IMR-90 (cell line): ENCODE measurements around the gene GTF2A1L. TPM values are rescaled to one million over a fixed set of nuclear protein-coding genes. Genes with fewer than 3 reads are reported as not detected.

Source experiments
- ATAC-seq: fragments of 200-7000 bp; cut with Tn5 transposase; 2 replicates; pipeline ENCODE4 v1.9.1; 2020; ENCODE audit warnings: low read depth, mild to moderate bottlenecking, moderate library complexity
- BruUV-seq: library from RNA; stranded (reverse); fragments of 400-500 nt; replicated peaks from 2 replicates; lab custom pipeline; 2021; lab: Mats Ljungman, UMichigan
- CTCF ChIA-PET: fragments of 300-600 bp; formaldehyde crosslinking; extraction: SDS; loops from one replicate; lab custom pipeline; 2021; ENCODE audit warnings: antibody characterized with exemption; lab: Yijun Ruan, JAX
- POLR2A ChIA-PET: fragments of 300-600 bp; sonication (Branson Sonifier 250); formaldehyde crosslinking; loops from one replicate; lab custom pipeline; 2022; ENCODE audit warnings: antibody characterized with exemption; ENCODE audit not compliant: unreplicated experiment; lab: Charles Lee
- DNase-seq: peaks from one replicate; pipeline ENCODE4 v3.0.0; 2013
- H2AFZ ChIP-seq: replicated peaks from 2 replicates; pipeline ENCODE3; 2013; ENCODE audit warnings: low read length, mild to moderate bottlenecking; ENCODE audit not compliant: poor library complexity
- H2AK5ac ChIP-seq: 2 replicates; pipeline ENCODE4 v1.6.1; 2013; ENCODE audit warnings: low read depth, low read length, inconsistent platforms
- H2AK9ac ChIP-seq: replicated peaks from 2 replicates; pipeline ENCODE3; 2013; ENCODE audit warnings: mild to moderate bottlenecking, low read depth, low read length, moderate library complexity; ENCODE audit not compliant: poor library complexity
- H2BK120ac ChIP-seq: 2 replicates; pipeline ENCODE4 v1.6.1; 2013; ENCODE audit warnings: low read depth, low read length, inconsistent platforms
- H2BK15ac ChIP-seq: 3 replicates; pipeline ENCODE4 v1.6.1; 2013; ENCODE audit warnings: low read depth, low read length, inconsistent platforms
- H2BK20ac ChIP-seq: 2 replicates; pipeline ENCODE4 v1.6.1; 2013; ENCODE audit warnings: low read depth, mild to moderate bottlenecking, inconsistent platforms, low read length, moderate library complexity
- H2BK5ac ChIP-seq: 2 replicates; pipeline ENCODE4 v1.6.1; 2013; ENCODE audit warnings: mild to moderate bottlenecking, low read depth, low read length, inconsistent platforms; ENCODE audit not compliant: poor library complexity, severe bottlenecking
- H3K14ac ChIP-seq: replicated peaks from 2 replicates; pipeline ENCODE4 v1.6.1; 2013; ENCODE audit warnings: low read depth, low read length, inconsistent platforms
- H3K18ac ChIP-seq: 2 replicates; pipeline ENCODE4 v1.6.1; 2013; ENCODE audit warnings: low read depth, low read length, control low read depth
- H3K23ac ChIP-seq: 2 replicates; pipeline ENCODE4 v1.6.1; 2013; ENCODE audit warnings: low read depth, low read length, inconsistent platforms
- H3K27ac ChIP-seq: 2 replicates; pipeline ENCODE4 v1.5.1; 2013; ENCODE audit warnings: mild to moderate bottlenecking, control low read depth, low read length; ENCODE audit not compliant: insufficient read depth
- H3K27me3 ChIP-seq: 2 replicates; pipeline ENCODE4 v1.6.1; 2013; ENCODE audit warnings: low read length; ENCODE audit not compliant: control insufficient read depth, insufficient read depth
- H3K36me3 ChIP-seq: 2 replicates; pipeline ENCODE4 v1.6.1; 2013; ENCODE audit warnings: low read length, mixed read lengths; ENCODE audit not compliant: control insufficient read depth, insufficient read depth
- H3K4ac ChIP-seq: 2 replicates; pipeline ENCODE4 v1.6.1; 2013; ENCODE audit warnings: low read depth, low read length, inconsistent platforms
- H3K4me1 ChIP-seq: 2 replicates; pipeline ENCODE4 v1.6.1; 2013; ENCODE audit warnings: low read length, mixed read lengths; ENCODE audit not compliant: control insufficient read depth, insufficient read depth
- H3K4me2 ChIP-seq: 2 replicates; pipeline ENCODE4 v1.6.1; 2013; ENCODE audit warnings: low read depth, mild to moderate bottlenecking, control low read depth, low read length, moderate library complexity
- H3K4me3 ChIP-seq: 2 replicates; pipeline ENCODE4 v1.5.1; 2013; ENCODE audit warnings: low read depth, mild to moderate bottlenecking, control low read depth, low read length, moderate library complexity; ENCODE audit not compliant: insufficient read depth
- H3K56ac ChIP-seq: 2 replicates; pipeline ENCODE4 v1.6.1; 2013; ENCODE audit warnings: low read length, inconsistent platforms; ENCODE audit not compliant: insufficient read depth; ENCODE audit errors: extremely low read depth
- H3K79me1 ChIP-seq, 2 experiments: 2 replicates each; pipeline ENCODE4 v1.6.1; 2013; ENCODE audit warnings: low read length in 2 of 2, inconsistent platforms in 1 of 2, low read depth in 1 of 2
- H3K9ac ChIP-seq: 2 replicates; pipeline ENCODE4 v1.6.1; 2013; ENCODE audit warnings: low read depth, low read length, control low read depth
- H3K9me1 ChIP-seq: 2 replicates; pipeline ENCODE4 v1.6.1; 2013; ENCODE audit warnings: low read length, inconsistent platforms; ENCODE audit not compliant: insufficient read depth
- H3K9me3 ChIP-seq: 2 replicates; pipeline ENCODE4 v1.6.1; 2013; ENCODE audit warnings: low read length; ENCODE audit not compliant: control insufficient read depth, insufficient read depth
- H4K20me1 ChIP-seq: 2 replicates; pipeline ENCODE4 v1.6.1; 2013; ENCODE audit warnings: low read length, inconsistent platforms; ENCODE audit not compliant: insufficient read depth
- H4K5ac ChIP-seq: 2 replicates; pipeline ENCODE4 v1.6.1; 2013; ENCODE audit warnings: mild to moderate bottlenecking, low read depth, low read length, control low read depth
- H4K8ac ChIP-seq, 2 experiments: 2 replicates each; pipeline ENCODE4 v1.6.1; 2013; ENCODE audit warnings: low read depth in 2 of 2, low read length in 2 of 2, control low read depth in 1 of 2, inconsistent platforms in 1 of 2
- H4K91ac ChIP-seq: 2 replicates; pipeline ENCODE4 v1.6.1; 2013; ENCODE audit warnings: low read depth, low read length, inconsistent platforms; ENCODE audit not compliant: insufficient read depth
- CEBPB ChIP-seq: IDR thresholded peaks from 2 replicates; pipeline ENCODE4 v1.6.1; 2012; ENCODE audit warnings: low read depth, low read length, improper control_type of control experiment
- FOS ChIP-seq: fragments of 150-350 bp; IDR thresholded peaks from 2 replicates; pipeline ENCODE4 v1.6.1; 2016; ENCODE audit warnings: low read depth, low read length
- MAFK ChIP-seq: IDR thresholded peaks from 2 replicates; pipeline ENCODE4 v1.6.1; 2012; ENCODE audit warnings: low read depth, low read length, improper control_type of control experiment
- MAZ ChIP-seq: IDR thresholded peaks from 2 replicates; pipeline ENCODE4 v1.6.1; 2012; ENCODE audit warnings: low read depth, mild to moderate bottlenecking, low read length, improper control_type of control experiment, moderate library complexity, borderline replicate concordance
- NFE2L2 ChIP-seq: fragments of 150-350 bp; IDR thresholded peaks from 2 replicates; pipeline ENCODE4 v1.6.1; 2016; ENCODE audit warnings: low read depth, mild to moderate bottlenecking, low read length
- POLR2A ChIP-seq: IDR thresholded peaks from 2 replicates; pipeline ENCODE4 v1.6.1; 2012; ENCODE audit warnings: mild to moderate bottlenecking, low read depth, low read length
- RCOR1 ChIP-seq: IDR thresholded peaks from 2 replicates; pipeline ENCODE4 v1.6.1; 2012; ENCODE audit warnings: mild to moderate bottlenecking, low read length, improper control_type of control experiment; ENCODE audit not compliant: insufficient replicate concordance
- WGBS, 2 experiments: methylation state at CpG; one replicate each; pipeline versions ENCODE4 v1.1.5 to v1.1.7; 2013; ENCODE audit warnings: missing lambda C conversion rate in 2 of 2; ENCODE audit not compliant: insufficient read length in 1 of 2; ENCODE audit errors: extremely low coverage in 2 of 2; 5-methylcytosine and 5-hydroxymethylcytosine counted together
- dilution Hi-C: fragments of 300-500 bp; cut with HindIII; formaldehyde crosslinking; loops from one replicate; pipeline ENCODE4 v1.14.3; 2018; ENCODE audit warnings: low sequenced_read_pairs; ENCODE audit not compliant: unreplicated experiment
- in situ Hi-C: fragments of 300-500 bp; cut with MboI; formaldehyde crosslinking; loops from 3 replicates; pipeline ENCODE4 v1.14.3; 2019; ENCODE audit warnings: low sequenced_read_pairs, inconsistent platforms, mixed read lengths
- intact Hi-C: fragments of 100-400 bp; cut with micrococcal nuclease; formaldehyde crosslinking; loops from 2 replicates; pipeline ENCODE4 v1.10.0; 2022
- polyA plus RNA-seq, 3 experiments: library from polyadenylated mRNA; depleted of rRNA; stranded (reverse); fragments of >200 nt; gene quantifications; 2 replicates each; pipeline ENCODE4 v1.2.3, GENCODE V29; 2012; ENCODE audit warnings: low replicate concordance in 1 of 3
- total RNA-seq: library from RNA; depleted of rRNA; stranded (reverse); fragments of >200 nt; gene quantifications from 2 replicates; pipeline ENCODE4 v1.2.3, GENCODE V29; 2012

Gene GTF2A1L
- total and polyA plus RNA-seq, 2 of the 4 experiments (the other 2 are of a cell fraction), result not detected

GRCh38 chr2:48674933-48675332 lies 57.3 kb downstream of the GTF2A1L start:
- H2AFZ ChIP-seq, result no peak overlapping the region

More at GRCh38 chr2:48674933-48675332, 57.3 kb downstream of the GTF2A1L start:
- ATAC-seq, result no peak
- Histone ChIP-seq H3K14ac (no peak overlapping the region), H4K8ac (no peak overlapping the region), H3K9ac (no peak overlapping the region), H2BK120ac (no peak overlapping the region), H3K23ac (no peak overlapping the region), H3K4me1 (no peaks in the 10 kb centered on the region), H3K79me1 (no peaks in the 10 kb centered on the region), H4K20me1 (no peaks in the 10 kb centered on the region), H3K56ac (no peak overlapping the region), H4K91ac (no peak overlapping the region), H3K4ac (no peak overlapping the region), H3K4me3 (no peak overlapping the region), H4K5ac (no peak overlapping the region), H3K4me2 (no peak overlapping the region), H3K9me3 (no peaks in the 10 kb centered on the region), H3K27ac (no peak overlapping the region), H2AK5ac (no peak overlapping the region), H2BK20ac (no peak overlapping the region), H2BK15ac (no peak overlapping the region), H3K36me3 (no peaks in the 10 kb centered on the region), H2AK9ac (no peak overlapping the region), H3K27me3 (no peaks in the 10 kb centered on the region), H3K18ac (no peak overlapping the region), H3K9me1 (no peaks in the 10 kb centered on the region), H2BK5ac (no peak overlapping the region)
- CTCF ChIA-PET, result no interaction called here
- WGBS, 2 experiments, result no CpG with 5 or more reads among the region's 2 CpGs
- DNase-seq, result no peak
- dilution Hi-C loops (no loop called here), in situ Hi-C loops (no loop called here), intact Hi-C loops (no loop called here)
- TF ChIP-seq MAFK, result no peak
- no peak for TF ChIP-seq NFE2L2
- no peak for TF ChIP-seq CEBPB
- no peak for TF ChIP-seq RCOR1
- no peak for TF ChIP-seq POLR2A
- no peak for TF ChIP-seq FOS
- no peak for TF ChIP-seq MAZ
- POLR2A ChIA-PET, result no interaction called here
- no TSS peak for BruUV-seq
